ENCODE measurements around the gene SLC9A9. TPM values are rescaled to one million over a fixed set of nuclear protein-coding genes. Genes with fewer than 3 reads are reported as not detected.

The SLC9A9 gene
- total RNA-seq, 4 donors from 2014 or later: 7.8 to 19.6 (median 13.4) TPM

- 51 to 93% methylated on average over 2 of the region's 2 CpGs for WGBS, 2 donors
- no peak overlapping the region for H3K4me3 ChIP-seq (replicated peaks in 1 of 3)
- H3K36me3 ChIP-seq: no peaks in the 10 kb centered on the region
- DNase-seq: no peak
- H3K4me1 ChIP-seq: no peaks in the 10 kb centered on the region
- H3K9me3 ChIP-seq: no peaks in the 10 kb centered on the region
- TF ChIP-seq CTCF (IDR thresholded peaks at IDR 0.05): no peak
- no peak for TF ChIP-seq POLR2A (IDR thresholded peaks at IDR 0.05)
- no peak overlapping the region for H3K27ac ChIP-seq
- intact Hi-C loops (cut with DNase I): no loop called here
- no peaks in the 10 kb centered on the region for H3K27me3 ChIP-seq
These were observed 352.7 kb downstream of the SLC9A9 start for GRCh38 chr3:143495527-143495926.

GRCh38 chr3:143486611-143487010 lies 361.7 kb downstream of the SLC9A9 start:
- H3K4me3 ChIP-seq (replicated peaks in 1 of 3): no peak overlapping the region
- TF ChIP-seq POLR2A (IDR thresholded peaks at IDR 0.05) (no peak), CTCF (IDR thresholded peaks at IDR 0.05) (no peak)
- no peak overlapping the region for H3K27ac ChIP-seq
- H3K27me3 ChIP-seq: no peaks in the 10 kb centered on the region
- no peak for DNase-seq
- H3K9me3 ChIP-seq: no peaks in the 10 kb centered on the region
- no peaks in the 10 kb centered on the region for H3K36me3 ChIP-seq
- no peaks in the 10 kb centered on the region for H3K4me1 ChIP-seq
- intact Hi-C loops (cut with DNase I): no loop called here

- H3K27me3 ChIP-seq: no peaks in the 10 kb centered on the region
- intact Hi-C loops (cut with DNase I): no loop called here
- H3K27ac ChIP-seq: no peak overlapping the region
- TF ChIP-seq POLR2A (IDR thresholded peaks at IDR 0.05) (no peak), CTCF (IDR thresholded peaks at IDR 0.05) (no peak)
- no peaks in the 10 kb centered on the region for H3K9me3 ChIP-seq
- no peak overlapping the region for H3K4me3 ChIP-seq (replicated peaks in 1 of 3)
- no peak for DNase-seq
- no peaks in the 10 kb centered on the region for H3K36me3 ChIP-seq
- 83 to 87% methylated on average over 4 of the region's 4 CpGs for WGBS, 2 donors
- no peaks in the 10 kb centered on the region for H3K4me1 ChIP-seq
These were observed 363.3 kb downstream of the SLC9A9 start for GRCh38 chr3:143484846-143485512.

GRCh38 chr3:143483214-143483613 lies 365.1 kb downstream of the SLC9A9 start:
- no peaks in the 10 kb centered on the region for H3K27me3 ChIP-seq
- no peak overlapping the region for H3K4me3 ChIP-seq (replicated peaks in 1 of 3)
- no peak overlapping the region for H3K27ac ChIP-seq
- DNase-seq: no peak
- intact Hi-C loops (cut with DNase I): no loop called here
- H3K4me1 ChIP-seq: no peaks in the 10 kb centered on the region
- H3K9me3 ChIP-seq: no peaks in the 10 kb centered on the region
- TF ChIP-seq POLR2A (IDR thresholded peaks at IDR 0.05) (no peak), CTCF (IDR thresholded peaks at IDR 0.05) (no peak)
- no peaks in the 10 kb centered on the region for H3K36me3 ChIP-seq

- H3K36me3 ChIP-seq: no peaks in the 10 kb centered on the region
- H3K4me1 ChIP-seq: no peaks in the 10 kb centered on the region
- intact Hi-C loops (cut with DNase I): no loop called here
- peak; percentile 12 to 40 for DNase-seq
- no peaks in the 10 kb centered on the region for H3K9me3 ChIP-seq
- WGBS, 2 donors: 83 to 88% methylated on average over 8 of the region's 8 CpGs
- no peak overlapping the region for H3K27ac ChIP-seq
- no peaks in the 10 kb centered on the region for H3K27me3 ChIP-seq
- TF ChIP-seq CTCF (IDR thresholded peaks at IDR 0.05): no peak
- TF ChIP-seq POLR2A (IDR thresholded peaks at IDR 0.05): no peak
- no peak overlapping the region for H3K4me3 ChIP-seq (replicated peaks in 1 of 3)
These were observed 365.9 kb downstream of the SLC9A9 start for GRCh38 chr3:143482106-143483088.

Measured in thyroid gland (tissue), 4 donors.